ENCODE measurements around the gene F11.
"Not testable (repeated sequence)": the region's sequence is repeated elsewhere in the genome, so short reads cannot be mapped to it uniquely, and the experiment has no call there.

Gene F11

DNA sequence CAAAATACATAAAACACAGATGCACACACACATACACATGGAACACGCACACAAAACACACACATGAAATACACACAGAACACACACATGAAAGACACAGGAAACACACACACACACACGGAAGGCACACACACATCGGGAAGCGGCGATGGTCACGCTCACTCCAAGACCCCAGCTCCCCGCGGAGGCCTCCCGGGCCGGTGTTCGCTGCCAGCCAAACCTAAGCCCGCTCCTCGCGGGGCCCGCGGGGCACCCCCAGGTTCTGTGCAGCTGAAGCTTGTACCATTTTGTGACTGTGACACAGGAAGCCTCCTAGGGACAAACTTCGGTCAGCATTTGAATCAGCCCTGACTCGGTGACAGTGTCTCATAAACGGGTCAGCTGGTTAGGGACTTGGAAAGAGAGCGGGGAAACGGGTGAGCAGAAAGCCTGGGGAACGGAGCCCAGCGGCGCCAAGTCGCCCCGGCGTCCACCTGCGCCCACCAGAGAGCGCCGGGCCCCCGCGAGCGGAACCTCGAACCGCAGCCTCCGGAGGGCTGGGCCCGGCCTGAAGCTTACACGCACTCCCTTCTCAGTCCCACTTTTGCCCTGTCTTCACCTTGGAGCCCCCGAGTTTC is 32.1 kb downstream of the F11 start:
- DNase-seq (ENCODE audit: low spot score), result no peak

DNA sequence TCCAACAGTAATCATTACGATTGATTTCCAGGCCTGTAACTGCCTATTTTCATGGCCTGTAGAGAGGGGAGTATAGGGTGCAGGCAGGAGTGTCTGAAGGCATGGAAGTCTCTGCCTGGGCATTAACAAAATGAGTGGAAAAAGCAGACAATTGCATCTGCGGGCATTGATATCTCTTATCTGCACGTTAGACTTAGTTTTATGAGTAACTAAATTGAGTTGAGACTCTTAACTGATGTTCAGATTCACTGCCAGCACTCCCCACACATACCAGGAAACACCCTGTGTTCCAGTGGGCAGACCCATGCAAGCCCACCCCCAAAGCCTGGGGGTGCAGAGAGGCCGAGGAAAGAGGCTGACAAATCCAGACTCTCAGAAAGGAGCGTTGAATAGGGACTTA is 33.3 kb downstream of the F11 start:
- no peak for DNase-seq (ENCODE audit: low spot score)

DNA sequence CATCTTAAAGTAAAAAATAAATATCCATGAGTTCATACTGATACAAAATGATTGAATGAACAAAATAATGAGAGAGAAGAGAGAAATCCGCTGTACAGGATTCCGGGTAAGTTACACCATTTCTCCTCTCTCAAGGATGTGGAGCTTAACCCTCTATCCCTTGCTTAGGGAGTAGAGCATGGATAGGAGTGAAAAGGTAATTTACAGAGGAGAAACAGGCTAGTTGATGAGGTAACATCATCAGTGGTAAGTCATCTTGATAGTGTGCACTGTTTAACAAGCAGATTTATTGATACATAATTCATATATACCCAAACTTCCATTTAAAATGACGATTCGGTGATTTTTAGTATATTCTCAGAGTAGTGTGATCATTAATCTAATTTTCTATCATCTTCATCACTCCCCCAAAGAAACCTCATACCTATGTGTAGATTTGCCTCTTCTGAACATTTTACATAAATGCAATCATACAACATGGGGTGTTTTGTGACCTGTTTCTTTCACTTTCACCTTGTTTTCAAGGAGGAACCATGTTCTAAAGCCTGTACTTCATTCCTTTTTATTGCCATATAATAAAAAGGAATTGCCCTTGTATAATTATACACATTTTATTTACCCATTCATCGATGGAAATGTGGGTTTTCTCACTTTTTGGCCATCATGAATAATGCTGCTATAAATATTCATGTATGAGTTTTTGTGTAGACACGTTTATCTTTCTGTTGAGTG is 34.8 kb downstream of the F11 start:
- DNase-seq (ENCODE audit: low spot score), result no peak

DNA sequence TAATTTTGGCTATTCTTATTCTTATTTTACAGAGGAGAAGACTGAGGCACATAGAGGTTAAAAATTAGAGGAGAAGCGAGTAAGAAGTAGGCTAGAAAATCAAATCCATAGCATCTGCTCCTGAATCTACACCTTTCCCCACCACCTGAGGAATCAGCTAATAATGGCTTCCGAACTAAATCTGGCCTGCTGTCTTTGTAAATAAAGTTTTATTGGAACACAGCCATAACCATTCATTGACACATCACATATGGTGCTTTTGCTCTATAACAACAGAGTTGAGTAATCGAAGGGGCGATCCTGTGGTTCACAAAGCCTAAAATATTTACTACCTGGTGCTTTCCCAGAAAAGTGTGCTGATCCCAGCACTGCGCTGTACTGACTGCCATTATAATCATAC is 38.2 kb downstream of the F11 start:
- DNase-seq (ENCODE audit: low spot score), result no peak

DNA sequence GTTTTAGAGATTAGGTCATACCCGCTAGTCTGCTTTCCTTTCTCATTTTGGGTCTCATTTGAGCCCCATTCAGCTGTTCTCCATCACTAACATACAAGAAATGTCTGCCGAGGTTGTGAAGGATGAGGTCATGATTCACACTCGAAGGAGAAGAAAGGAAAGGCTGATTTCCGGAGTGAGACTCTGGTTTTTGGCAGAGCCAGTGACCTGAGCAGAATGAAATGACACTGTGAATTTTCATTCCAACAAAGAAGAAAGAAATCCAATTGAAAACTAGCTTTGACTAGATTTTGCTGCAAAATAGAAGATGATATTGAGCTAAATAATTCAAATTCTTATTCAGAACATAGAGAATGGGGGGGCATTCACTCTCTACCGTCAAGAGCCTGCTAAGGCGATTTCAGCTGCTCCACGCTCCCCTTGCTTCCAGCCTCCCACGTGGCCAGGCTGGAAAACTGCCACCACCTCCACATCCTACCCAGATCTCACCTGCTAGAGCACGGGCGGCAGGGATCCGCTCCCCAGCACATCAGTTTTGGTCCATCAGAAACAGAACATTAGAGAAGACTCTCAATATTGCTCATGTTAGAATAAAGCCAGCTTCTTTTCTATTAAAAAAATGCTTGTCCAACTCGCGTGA is 39.0 kb downstream of the F11 start:
- DNase-seq (ENCODE audit: low spot score), result no peak

DNA sequence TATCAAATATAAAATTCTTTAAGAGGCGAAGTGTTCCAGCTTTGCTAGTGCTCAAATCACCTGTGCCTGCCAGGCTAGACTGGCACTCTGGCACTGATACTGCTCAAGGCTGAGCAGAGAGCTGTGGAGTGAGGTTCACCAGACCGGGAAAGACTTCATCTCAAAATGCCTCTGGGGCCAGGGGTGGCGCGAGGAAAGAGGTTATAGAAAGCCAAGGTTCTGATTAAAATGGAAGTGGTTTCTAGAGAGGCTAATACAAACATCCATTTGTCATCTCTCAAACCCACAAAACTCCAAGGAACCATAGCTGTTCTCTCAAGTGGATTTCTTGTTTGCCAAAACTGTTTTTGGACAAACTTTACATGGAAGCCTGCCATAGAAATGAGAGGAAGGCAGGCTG is 41.5 kb downstream of the F11 start:
- no peak for DNase-seq (ENCODE audit: low spot score)

DNA sequence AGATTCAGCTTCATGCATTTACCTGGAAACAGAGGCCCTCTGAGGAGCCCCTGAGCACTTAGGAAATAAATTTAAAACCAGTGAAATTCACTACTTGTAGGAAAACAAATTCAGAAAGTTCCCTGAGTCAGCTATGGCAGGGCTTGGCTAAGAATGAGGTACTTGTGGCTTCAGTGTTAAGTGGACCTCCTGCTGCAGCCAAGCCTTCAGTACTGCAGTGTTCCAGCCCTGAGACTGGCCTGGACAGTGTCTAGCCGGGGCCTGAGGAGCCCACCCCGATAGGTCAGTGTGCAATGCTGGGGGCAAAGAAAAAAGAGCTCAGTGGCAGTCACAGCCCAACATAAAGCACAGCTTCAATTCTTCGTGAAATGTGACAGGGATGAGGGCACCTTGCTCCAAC is 41.9 kb downstream of the F11 start:
- DNase-seq (ENCODE audit: low spot score), result no peak

DNA sequence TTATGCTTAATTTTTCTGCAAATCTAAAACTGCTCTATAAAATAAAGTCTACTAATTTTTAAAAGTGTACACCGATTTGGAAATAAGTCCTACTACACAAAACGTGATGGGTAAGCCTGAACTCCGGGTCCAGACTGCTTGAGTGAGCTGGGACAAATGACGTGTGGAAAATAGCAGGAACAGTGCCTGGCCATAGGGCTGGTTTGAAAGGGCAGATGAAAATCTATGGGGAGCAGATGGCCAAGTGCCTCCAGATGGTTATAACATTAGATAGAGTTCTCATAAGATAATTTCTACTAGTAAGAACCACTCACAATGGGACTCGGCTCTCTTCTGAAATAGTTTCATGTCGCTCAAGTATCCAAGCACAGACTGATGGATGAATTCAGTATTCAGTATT is 52.5 kb downstream of the F11 start:
- no peak for DNase-seq (ENCODE audit: low spot score)

DNA sequence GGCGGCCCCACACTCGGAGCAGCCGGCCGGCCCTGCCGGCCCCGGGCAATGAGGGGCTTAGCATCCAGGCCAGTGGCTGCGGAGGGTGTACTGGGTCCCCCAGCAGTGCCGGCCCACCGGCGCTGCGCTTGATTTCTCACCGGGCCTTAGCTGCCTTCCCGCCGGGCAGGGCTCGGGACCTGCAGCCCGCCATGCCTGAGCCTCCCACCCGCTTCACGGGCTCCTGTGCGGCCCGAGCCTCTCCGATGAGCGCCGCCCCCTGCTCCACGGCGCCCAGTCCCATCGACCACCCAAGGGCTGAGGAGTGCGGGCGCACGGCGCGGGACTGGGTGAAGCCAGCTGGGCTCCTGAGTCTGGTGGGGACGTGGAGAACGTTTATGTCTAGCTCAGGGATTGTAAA is 58.7 kb downstream of the F11 start:
- DNase-seq (ENCODE audit: low spot score), result not testable (repeated sequence)

DNA sequence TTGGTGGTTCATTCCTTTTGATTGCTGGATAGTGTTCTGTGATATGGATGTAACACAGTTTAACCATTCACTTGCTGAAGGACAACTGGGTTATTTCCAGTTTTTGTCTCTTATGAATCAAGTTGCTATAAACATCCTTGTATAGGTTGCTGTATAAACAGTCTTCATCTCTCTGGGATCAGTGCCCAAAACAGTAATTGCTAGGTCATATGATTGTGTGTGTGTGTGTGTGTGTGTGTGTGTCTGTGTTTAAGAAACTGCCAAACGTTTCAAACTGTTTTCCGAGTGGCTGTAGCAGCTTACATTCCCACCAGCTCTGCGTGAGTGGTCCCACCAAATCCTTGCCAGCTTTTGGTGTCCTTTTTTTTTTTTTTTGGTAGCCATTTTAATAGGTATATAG is 60.4 kb downstream of the F11 start:
- no peak for DNase-seq (ENCODE audit: low spot score)

DNA sequence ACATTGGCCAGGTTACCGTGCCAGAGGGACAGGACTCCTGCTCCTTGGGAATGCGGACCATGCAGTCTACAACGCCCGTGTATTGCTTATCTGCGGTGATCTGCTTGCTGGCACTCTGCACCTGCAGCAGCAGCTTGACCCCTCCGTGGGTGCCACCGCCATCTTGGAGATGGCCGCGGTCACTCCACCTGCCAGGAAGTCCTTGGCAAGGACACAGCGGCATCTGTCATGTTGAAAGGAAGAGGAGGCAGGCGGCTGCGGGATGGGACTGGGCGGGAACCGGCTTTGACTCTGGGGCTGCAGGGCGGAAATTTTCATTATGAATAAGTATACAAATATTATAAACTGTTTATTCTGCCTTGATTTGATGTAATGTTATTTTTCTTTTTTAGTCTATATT is 63.4 kb downstream of the F11 start:
- DNase-seq (ENCODE audit: low spot score), result no peak

DNA sequence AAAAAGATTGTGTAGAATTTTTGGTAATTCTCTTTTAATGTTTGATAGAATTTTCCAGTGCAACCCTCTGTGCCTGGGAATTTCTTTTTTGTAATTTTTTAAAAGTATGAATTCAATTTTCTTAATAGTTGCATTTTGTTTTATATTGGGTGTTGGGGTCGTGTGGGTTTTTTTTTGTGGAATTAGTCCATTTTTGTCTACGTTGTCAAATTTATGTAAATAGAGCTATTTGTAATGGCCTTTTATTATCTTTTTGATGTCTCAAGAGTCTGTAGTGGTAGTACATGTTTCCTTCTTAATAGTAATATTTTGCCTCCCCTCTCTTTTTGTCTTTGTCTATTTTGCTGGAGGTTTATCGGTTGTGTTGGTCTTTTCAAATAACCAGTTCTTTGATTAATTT is 64.4 kb downstream of the F11 start:
- DNase-seq (ENCODE audit: low spot score), result no peak

DNA sequence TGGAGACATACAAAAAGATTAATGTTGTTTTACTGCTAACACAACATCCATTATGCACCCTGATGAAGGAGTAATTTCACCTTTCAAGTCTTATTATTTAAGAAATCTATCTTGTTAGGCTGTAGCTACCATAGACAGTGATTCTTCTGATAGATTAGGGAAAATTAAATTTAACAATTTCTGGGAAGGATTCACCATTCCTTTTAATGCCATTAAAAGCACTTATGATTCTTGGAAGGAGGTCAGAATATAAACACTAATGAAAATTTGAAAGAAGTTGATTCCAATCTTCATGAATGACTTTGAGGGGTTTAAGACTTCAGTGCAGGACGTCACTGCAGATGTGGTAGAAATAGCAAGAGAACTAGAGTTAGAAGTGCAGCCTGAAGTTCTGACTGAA is 69.8 kb downstream of the F11 start:
- DNase-seq (ENCODE audit: low spot score), result no peak

Measured in COLO829 (cell line).